Left forelimb (tissue), 1 donor: Measurements from ENCODE around the gene BLVRB.

Experiments used
- DNase-seq: peaks from one replicate; pipeline ENCODE4 v3.0.0-alpha.2; 2018; ENCODE audit warnings: low spot score

The BLVRB gene

DNA sequence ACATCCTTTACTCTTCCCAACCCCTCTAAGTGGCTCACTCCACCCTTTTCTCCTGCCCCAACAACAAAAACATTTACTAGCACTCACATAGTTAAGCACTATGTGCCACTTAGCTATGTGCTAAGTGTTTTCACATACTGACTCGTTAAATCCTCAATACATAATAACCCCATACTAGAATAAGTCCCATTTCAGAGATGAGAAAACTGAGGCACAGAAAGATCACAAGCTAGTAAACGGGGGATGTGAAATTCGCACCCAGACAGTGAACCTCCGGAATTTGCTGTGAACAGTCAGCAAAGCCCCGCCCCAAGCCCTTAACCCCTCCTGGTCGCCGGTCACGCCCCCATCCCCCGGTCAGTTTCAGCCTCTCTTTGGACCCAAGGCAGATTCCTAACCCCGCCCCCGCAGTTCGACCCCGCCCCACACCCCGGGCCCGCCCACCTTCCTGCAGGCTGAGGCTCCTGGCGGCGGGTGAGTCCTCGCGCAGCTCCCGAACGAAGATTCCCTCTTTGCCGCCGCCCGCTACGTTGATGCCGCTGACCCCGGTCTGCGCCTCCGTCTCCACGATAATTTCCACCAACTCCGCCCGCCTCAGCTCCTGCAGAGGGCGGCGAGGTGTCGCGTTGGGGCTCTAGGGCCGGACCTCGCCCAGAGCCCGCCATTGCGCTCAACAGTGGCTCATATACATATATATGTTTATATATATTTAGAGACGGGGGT, 62.1 kb downstream of the BLVRB start:
- peak; percentile 95 for DNase-seq

DNA sequence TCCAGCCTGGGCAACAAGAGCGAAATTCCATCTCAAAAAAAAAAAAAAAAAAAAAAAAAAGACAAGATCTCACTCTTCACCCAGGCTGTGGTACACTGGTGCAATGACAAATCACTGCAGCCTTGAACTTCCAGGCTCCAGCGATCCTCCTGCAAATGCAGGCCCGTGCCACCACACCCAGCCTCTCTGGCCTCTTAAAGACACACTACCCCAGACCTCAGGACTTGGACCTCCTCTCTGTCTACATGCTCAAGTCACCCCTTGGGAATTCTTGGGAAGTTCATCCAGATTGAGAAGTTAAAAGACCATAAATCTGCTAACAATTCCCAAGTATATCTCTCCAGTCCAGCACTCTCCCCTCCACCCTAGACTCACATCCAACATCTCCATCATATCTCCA, 65.0 kb downstream of the BLVRB start:
- DNase-seq, result no peak

DNA sequence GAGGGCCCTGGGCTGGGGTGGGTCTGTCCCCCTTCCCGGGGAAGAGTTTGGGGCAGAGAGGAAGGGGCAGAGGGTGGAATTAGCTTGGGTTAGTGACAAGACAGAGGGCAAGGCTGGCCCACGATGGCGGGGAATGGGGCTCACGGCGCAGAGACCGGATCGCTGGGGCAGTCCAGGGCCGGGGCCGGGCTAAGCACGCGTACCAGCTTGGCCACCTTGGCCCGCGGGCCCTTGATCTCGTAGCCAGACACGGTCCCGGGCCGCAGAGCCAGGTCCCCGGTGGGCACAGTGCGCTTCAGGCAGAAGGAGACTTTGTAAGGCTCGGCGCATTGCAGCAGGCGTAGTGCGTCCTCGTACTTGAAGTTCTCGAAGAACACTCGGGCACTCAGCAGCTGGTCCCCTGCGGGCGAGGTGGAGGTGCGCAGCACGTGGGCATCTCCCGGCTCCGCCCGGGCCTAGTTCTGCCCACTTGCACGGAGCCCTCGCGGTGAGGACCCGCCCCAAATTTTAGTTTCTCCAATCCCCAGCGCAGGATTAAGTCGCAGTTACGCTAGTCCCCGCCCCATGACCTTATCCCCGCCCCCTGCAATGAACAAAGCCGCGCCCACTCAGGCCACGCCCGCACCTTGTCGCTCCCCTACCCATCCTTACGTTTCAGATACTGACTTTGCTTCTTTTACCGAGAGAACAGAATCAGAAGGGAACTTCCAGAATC, 67.0 kb downstream of the BLVRB start:
- no peak for DNase-seq
